Stimulated activated CD4-positive, alpha-beta T cell treated with anti-CD3 and anti-CD28 coated beads, Interleukin-1b, Interleukin-23, amount 100 ng/mL, for 1 hour (primary cell): ENCODE data around the gene TRA2B.

ENCODE experiments used
- DNase-seq, 2 donors: peaks; one replicate each; pipeline ENCODE4 v3.0.0-alpha.2; 2020; ENCODE audit warnings: low read depth in 2 of 2

The TRA2B gene

DNA sequence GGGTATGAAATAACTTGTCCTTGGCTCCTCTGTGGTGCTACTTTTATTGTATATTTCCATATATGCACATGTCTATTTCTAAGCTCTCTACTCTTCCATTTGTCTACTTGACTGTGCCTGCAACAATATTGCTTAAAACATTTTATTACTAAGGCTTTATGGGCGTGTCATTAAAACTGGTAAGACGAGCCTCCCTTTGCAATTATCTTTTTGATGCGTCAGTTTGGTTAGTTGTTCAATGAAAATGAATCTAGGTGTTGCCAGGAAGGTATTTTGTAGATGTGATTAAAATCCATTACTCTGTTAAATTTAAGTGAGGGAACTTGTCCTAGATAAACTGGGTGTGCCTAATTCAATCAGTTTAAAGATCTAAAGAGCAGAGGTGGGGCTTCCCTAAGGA lies 12.9 kb upstream of the TRA2B start:
- DNase-seq, result no peak

DNA sequence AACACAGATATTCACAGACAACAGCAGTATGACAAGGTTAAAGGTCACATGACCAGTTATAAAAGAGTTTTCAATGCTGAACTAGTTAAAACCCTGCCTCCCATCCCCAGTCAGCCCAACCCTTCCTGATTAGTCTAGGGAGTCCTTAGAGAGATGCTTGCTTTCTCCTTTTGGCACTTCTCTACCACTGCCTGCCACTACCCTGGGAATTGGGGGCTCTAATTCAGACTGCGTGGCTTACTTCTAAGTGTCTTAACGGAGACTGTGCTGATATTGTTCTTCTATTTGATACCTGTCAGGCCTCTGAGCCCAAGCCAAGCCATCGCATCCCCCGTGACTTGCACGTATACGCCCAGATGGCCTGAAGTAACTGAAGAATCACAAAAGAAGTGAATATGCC lies 11.7 kb upstream of the TRA2B start:
- no peak for DNase-seq

DNA sequence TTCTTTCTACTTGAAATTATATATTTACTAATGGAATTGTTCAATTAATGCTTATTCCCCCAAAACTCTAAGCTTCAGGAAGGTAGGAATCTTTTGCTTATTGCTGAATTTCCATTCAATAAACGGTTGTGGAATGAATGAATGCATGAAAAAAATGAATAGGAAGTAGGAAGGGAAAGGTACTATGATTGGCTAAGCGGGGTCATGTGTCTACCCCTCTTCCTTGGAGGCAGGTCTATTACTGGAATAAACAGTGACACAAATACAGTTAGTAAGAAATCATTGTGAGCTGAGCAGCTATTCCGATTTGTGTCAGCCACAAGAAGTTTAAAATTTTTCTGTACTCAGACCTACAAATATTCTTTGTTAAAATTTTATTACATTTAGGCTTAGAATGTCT lies 10.5 kb upstream of the TRA2B start:
- no peak for DNase-seq

DNA sequence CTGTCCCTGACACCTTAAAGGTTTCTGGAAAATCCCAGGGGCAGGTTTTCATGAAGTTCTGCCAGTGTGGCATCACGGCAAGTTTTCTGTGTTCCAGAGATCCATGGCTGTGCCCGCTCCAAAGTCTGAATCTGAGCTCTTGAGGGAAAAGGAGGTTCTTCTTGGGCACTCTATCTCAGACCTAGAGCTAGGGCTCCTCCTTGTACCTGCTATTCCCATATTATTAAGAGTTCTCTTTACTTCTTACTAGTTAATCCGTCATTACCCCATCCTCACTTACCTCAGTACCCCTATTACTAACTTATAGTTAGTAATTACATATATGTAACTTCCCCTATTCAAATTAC lies 5.9 kb upstream of the TRA2B start:
- DNase-seq, result no peak

DNA sequence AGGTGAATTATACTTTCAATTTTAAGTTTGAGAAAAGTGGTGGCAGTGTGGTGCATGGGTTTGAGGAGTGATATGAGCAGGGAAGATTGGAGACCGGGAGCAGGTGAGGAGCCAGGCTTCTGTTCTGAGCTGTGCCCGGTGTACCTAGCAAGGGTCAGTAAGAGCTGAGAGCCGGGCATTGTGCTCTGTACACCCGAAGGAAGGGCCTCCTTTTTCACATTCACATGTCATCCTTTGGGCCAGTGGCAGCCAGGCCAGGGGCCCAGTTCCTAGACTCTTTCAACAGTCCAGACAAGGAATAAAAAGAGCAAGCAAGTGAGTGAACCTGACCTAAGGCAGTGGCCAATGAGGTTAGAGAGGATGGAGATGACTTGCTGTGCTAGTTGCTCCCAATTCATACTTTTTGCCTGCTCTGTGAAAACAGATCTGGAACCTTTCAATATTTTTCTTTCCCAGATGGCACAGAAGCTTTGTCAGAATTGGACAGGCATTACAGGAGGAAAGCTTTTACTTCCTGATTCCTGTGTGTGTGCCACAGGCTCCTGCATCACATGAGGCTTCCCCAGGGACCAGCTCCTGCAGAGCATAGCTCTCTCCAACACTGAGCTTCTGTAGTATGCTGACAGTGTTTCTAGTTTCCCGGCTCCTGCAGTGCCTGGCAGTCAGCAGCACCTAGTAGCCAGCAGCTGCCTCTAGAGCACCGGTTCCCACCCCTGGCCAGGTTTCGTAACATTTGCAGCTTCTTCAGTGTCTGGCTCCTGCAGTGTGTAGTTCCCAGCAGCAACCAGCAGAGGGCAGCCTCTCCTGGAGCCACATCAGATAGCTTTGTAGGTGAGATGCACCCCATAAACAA lies 5.3 kb upstream of the TRA2B start:
- DNase-seq, result peak; percentile 68 to 69

DNA sequence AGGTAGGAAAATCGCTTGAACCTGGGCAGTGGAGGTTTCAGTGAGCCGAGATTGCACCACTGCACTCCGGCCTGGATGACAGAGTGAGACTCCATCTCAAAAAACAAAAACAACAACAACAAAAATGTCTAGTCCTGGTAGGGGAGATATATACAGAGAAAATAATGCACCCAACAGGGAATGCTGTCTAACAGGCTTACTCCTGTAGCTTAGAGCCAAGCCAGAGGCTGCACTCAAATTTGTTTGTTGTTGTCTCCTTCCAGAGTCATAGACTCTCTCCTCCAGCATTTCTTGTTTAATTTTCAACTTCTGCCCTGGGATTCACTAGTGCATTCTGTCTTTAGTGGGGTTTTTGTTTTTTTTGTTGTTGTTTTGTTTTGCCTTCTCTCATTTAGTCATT lies 4.6 kb upstream of the TRA2B start:
- DNase-seq, result no peak

DNA sequence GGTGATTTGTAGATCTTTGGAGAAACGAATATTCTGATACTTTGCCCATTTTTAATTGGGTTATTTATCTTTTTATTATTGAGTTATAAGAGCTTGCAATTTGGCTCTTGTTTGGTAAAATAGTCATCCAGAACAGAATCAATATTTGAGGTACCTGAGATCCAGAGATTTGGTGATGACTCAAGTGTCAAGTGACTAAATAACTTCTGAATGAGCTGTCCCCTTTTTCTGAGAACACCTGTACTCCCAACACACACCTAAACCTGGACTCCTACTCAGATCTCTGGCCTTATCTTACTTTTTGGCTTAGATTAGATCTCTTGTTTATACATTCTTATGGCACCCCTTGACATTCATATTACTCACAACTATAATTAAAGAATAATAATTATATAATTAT lies 3.1 kb upstream of the TRA2B start:
- no peak for DNase-seq

DNA sequence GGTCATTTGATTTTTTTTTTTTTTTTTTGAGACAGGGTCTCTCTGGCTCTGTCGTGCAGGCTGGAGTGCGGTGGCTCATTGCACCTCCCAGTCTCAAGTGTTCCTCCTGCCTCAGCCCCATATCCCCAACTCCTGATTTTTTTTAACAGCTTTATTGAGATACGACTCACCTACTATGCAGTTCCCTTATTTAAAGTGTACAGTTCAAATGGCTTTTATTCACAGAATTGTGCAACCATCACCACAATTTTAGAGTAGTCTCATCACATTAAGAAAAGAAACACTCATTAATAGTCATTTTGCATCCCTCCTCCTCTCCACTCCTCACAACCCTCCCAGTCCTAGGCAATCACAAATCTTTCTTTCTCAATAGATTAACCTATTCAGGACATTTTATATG lies 1.9 kb upstream of the TRA2B start:
- no peak for DNase-seq

DNA sequence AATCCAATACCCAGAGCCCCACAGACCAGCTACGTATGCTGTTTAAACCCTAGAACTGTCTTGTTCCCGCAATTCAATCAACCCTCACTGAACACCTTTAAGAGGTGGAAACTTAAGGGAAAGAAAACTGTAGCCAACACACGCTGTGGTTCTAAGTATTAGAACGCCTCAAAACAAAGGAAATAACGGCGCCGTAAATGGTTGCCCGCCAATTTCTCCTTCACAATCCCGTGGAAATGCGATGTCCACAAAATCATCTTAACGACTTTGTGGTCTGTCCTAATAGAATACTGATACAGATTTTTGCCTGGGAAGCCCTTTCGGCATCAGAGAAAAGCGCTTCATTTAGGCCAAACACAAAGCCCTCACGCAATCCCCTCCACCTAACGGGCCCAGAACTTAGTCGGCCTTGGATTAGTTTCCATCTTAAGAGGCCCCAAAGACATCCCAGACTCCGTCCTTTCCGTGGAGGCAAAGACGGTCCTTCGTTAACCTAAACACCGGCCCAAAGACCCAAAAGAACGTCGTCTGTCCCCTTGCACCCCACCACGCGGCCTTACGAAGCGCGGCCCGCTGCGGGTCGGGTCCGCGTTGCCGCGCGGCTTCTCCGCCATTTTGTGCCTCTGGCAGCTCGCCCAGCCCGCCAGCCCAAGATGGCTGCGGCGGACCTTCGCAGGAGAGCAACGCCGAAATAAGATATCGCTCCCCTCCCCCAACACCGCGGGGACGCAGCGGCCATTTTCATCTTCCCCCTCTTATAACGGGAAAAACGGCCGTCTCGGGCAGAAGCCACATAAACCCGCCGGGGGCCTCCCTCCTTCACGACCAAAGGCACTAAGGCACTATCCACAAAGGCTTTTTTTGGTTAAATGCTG lies 763 bp downstream of the TRA2B start:
- peak; percentile 62 to 76 for DNase-seq

DNA sequence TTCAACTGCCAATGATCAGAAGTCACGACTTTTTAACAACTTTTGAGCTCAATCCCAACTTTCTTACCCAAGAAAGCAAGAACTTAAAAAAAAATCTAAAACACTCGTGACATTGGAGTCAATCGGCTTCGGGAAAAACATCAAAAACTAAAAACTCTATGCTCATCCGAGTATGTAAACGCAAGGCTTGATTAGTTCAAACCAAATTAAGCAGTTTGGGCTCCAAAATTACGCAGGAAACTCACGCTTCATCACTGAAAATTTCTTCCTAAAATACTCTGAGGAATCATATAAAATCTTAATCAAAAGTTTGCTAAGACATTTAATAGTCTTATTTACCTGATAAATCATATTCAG lies 1.6 kb downstream of the TRA2B start:
- DNase-seq, result no peak

DNA sequence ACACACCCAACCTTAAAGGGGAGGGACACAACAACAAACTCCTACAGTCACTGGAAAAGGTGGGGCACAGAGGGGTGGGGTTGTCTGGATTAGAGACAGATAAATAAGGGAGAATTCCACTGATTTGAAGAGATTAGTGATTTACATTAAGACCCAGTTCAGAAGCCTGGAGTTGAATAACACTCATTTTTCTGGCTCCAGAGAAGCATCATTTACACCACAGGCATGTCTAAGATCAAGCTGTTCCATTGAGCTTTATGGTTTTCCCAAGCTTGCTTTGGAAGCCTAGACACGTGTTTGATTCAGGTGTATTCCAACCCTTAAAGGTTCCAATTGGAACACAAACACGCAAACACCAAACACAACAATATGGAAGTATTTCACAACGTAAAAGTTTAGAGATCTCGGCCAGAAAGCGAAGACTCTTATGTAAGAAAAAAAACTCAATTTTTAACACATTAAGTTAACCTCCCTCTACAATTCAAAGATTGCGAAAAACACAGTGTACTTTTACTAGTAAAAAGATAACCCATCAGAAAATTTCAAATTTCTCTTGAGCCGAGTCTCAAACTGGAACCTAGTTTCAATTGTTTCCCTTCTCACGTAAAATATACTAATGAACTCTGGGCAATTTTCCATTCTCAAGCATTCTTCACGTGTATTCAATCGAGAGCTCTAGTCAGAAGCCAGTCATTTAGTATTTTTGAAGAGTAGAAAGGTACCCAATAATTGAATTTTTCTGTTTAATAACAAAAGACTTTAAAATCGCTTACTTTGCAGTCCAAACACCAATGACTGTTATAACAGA lies 2.1 kb downstream of the TRA2B start:
- DNase-seq, result no peak

DNA sequence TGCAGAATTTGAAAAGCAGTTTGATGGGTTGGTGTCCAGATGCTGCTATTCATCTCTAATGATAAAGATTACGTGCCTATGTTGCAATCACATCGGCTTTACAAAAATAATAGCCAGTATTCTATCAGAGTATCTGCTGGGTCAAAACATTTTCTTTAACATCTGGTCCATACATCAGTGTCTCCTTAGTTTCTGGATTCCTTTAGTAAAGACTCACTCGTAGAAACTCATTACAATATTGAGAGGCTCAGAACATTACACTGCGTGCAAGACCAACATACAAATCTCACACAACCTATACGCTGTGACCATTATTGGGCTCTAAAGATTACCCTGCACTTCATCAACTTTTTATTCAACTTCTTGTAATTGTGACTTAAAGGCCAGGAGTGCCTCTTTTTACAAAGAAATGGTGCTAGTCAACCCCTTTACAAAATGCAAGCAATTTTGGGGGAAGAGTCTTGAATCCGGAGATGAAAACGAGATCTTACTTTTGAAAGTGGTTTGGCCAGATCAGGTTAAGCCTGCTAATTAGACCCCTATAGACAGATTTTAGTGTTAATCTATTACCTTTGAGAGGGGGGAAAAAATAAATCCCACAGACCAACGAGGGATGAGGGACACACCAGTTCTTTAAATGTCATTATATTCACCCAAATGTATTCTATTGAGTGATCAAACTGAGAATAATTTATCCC lies 2.9 kb downstream of the TRA2B start:
- DNase-seq, result no peak

DNA sequence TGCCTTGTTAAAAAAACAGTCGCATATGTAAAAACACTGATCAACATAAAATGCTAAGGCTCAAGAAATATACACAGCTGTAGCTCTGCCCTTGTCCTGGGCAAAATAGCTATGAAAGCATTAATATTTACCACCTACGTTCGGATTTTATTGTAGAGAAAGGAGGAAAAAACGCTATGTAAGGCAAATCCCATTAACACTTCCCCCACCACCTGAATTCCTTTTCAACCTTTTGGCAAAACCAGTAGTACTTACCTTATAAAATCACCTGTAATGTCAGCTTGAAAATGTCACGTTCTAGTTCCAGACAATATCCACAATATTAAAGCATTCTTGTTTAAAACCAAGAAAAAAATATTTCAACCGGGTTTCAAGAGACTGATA lies 3.6 kb downstream of the TRA2B start:
- DNase-seq, result no peak

DNA sequence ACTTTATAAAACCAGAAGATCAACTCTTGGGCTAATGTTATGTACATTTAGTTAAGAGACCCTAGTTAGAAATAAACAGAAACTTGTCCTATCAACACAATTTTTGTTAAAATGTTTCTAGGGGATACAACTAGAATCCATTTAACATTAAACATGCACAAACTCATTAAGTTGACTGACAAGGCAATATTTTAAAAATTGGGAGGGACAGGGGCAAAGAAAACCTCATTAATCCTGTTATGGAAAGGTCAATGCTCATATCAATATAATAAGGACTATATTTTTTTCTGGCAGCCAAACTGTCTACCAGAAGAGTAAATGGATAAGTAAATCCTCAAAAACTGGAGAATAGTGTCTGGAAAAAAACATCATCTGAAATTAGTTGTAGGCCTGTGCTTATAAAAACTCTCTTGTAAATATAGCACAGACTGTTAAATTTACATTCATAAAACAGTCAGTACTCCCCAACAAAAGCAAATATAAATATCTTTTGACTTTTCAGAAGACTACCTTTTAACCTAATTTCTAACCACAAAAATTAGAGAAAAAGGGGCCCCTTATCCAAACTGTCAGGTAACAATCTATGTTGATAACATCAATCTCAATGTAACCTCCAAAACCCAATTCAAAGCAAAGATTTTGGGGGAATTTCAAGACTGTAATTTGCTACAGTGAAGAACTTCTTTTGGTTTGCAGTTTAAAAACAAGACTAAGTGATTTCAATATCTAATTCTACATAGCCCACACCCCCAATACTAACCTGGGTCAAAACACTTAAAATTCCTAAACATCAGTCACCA lies 4.2 kb downstream of the TRA2B start:
- no peak for DNase-seq

DNA sequence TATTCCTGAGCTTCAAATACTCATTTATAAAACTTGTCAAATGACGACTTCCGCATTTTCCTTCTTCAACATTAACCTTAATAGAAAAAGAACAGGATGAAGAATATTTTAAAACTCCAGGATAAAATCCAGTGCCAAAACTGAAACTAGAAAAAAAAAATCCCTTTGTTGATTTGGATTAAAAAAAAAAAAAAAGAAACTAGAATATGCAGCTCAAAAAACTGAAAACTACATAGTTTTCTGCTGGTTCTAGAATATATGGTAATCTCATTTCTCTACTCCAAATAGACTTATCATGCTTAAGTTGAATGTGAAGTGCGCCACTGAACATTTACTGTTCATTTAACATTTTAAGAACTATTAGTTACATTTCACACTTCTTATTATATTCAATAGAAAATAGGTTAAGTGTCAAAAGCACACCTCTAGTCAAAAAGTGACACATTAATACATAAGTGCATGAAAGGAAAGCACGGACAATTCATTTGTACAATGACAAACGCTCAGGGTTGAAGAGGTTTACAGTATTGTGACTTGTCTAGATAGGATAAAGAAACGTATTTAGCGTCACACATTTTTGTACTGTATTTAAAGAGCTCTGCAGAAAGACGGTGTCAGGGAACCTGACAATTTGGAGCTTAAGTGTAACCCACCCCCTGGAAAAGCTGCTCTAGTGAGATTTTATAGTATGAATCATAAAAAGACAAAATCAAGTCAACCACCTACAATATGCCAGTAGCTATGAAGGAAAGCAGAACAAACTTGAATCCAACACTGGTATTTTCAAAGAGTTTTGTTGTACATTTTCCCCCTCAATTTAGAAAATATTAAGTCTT lies 5.8 kb downstream of the TRA2B start:
- DNase-seq, result no peak

DNA sequence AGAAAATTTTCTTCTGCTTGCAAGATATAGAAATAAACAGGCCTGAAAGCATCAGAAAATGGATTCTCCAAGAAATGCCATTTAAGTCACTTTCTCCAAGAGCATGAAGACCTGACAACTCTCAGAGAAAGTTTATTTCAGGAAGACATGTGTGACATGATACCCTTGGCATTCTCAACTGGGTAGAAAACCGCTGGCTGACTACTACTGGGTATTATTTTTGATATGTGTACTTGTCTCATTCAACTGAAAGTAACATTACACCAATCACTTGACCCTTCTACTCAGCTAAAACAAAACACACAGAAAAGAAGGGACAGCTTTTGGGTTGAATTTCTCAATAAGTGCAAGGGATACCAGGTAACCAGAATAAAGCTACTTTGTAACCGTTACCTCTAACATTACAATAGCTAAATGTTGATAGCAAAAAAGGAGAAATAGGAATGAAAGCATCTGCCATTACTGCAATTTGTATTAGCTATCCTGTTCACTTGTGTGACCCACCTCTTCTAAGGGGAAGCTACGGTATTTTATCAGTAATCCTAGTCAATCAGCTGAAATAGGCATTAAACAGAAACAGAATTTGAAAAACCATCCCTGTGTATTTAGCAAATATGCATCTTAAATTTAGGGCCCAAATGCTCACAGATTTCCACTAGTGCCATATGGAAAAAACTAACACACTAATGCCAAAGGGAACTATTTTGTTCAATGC lies 7.3 kb downstream of the TRA2B start:
- DNase-seq, result no peak

DNA sequence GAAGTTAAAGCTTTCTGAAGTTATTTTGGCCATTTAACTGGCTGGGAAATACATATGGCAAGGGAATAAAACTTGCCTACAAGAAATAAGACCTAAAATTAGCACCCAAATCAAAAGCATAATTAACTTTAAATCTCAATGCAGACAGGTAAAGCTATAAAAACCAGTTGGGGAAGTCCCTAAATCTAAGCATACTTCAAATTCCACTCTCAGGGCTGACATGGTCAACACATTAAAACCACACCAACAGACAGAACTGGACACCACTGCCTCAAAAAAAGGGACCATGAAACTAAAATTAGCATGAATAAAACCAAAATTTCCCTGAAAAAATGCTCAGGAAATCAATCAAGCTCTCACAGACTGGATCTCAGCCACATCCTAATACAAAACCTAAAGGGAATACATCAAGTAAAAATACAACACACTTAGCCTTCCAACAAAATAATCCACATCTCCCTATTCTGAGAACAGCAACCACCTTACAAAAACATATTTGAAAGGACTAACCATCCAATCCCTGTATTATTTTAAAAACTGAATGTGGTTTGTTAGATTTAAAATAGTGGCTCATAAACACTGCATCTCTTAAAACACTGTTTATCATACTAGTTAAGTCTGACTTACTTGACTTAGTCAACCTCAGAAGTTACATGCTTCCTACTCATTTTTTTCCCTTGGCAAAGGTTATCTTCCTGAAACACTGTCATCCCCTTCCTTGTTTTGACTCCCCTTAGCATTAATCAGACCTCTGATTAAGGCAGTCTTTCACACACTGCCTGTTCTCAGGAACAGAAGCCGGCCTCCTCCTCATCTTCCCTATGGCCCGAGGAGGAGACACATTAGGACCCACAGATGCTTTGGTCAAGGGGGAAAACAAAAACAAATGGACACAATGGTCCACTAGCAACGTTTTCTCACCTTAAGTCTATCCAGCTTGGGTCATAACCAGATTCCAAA lies 8.3 kb downstream of the TRA2B start:
- no peak for DNase-seq

DNA sequence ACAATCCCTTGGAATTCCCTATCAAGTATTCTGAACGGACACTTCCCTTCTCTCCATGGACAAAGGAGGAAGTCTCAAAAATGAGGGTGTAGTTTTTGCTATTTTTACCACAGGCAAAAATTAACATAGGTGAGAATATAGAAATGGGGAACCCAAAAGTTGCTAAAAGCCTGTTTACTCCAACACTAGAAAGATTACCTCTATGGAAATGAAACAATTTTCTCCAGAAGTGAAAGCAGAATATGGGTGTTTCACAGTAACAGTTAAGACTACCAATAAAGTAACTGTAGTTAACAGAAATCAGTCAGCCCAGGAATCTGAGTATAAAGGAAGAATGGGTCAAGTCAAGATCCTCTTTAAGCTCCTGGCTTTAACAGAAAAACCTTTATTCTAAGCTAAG lies 9.3 kb downstream of the TRA2B start:
- no peak for DNase-seq
